ENCODE data around the gene ACAD9.
"Not testable (repeated sequence)": the region's sequence is repeated elsewhere in the genome, so short reads cannot be mapped to it uniquely, and the experiment has no call there.

Gene ACAD9

GRCh38 chr3:128903501-128903900, 24.1 kb downstream of the ACAD9 start:
- no peak for DNase-seq

GRCh38 chr3:128906031-128906803, 26.8 kb downstream of the ACAD9 start:
- DNase-seq, result no peak

GRCh38 chr3:128906804-128907525, 27.5 kb downstream of the ACAD9 start:
- DNase-seq, result no peak

GRCh38 chr3:128907706-128908445, 28.5 kb downstream of the ACAD9 start:
- no peak for DNase-seq

GRCh38 chr3:128908951-128909350, 29.5 kb downstream of the ACAD9 start:
- DNase-seq, result no peak

GRCh38 chr3:128910006-128910405, 30.6 kb downstream of the ACAD9 start:
- no peak for DNase-seq

GRCh38 chr3:128911911-128912310, 32.5 kb downstream of the ACAD9 start:
- no peak for DNase-seq

- DNase-seq, result no peak
These were observed 35.7 kb downstream of the ACAD9 start for GRCh38 chr3:128914966-128915645.

GRCh38 chr3:128917291-128917690, 37.9 kb downstream of the ACAD9 start:
- DNase-seq, result no peak

GRCh38 chr3:128919988-128920387, 40.6 kb downstream of the ACAD9 start:
- DNase-seq, result no peak

- no peak for DNase-seq
These were observed 43.5 kb downstream of the ACAD9 start for GRCh38 chr3:128922804-128923459.

GRCh38 chr3:128923576-128923975, 44.2 kb downstream of the ACAD9 start:
- no peak for DNase-seq

GRCh38 chr3:128923986-128924385, 44.6 kb downstream of the ACAD9 start:
- DNase-seq, result not testable (repeated sequence)

GRCh38 chr3:128929364-128929763, 49.9 kb downstream of the ACAD9 start:
- no peak for DNase-seq

- no peak for DNase-seq
These were observed 51.6 kb downstream of the ACAD9 start for GRCh38 chr3:128931046-128931445.

GRCh38 chr3:128932516-128933212, 53.2 kb downstream of the ACAD9 start:
- DNase-seq, result no peak

- no peak for DNase-seq
These were observed 53.9 kb downstream of the ACAD9 start for GRCh38 chr3:128933213-128933921.

GRCh38 chr3:128933922-128934253, 54.5 kb downstream of the ACAD9 start:
- no peak for DNase-seq

GRCh38 chr3:128935922-128936321, 56.5 kb downstream of the ACAD9 start:
- no peak for DNase-seq

- no peak for DNase-seq
These were observed 56.9 kb downstream of the ACAD9 start for GRCh38 chr3:128936341-128936740.

- no peak for DNase-seq
These were observed 60.8 kb downstream of the ACAD9 start for GRCh38 chr3:128940252-128940651.

Data from DMS79 treated with DMSO at 0.1 percent for 48 hours (cell line).